ENCODE measurements around the gene ITSN2. TPM values are rescaled to one million over a fixed set of nuclear protein-coding genes. Genes with fewer than 3 reads are reported as not detected.

ITSN2 gene
- total and polyA plus RNA-seq, 11 donors: 19.3 to 55.0 (median 37.4) TPM

GRCh38 chr2:24272907-24273306, 87.4 kb downstream of the ITSN2 start:
- peaks cover 0 to 32% (median 10%) of the 10 kb centered on the region in 12 donors for H3K4me1 ChIP-seq

DNA sequence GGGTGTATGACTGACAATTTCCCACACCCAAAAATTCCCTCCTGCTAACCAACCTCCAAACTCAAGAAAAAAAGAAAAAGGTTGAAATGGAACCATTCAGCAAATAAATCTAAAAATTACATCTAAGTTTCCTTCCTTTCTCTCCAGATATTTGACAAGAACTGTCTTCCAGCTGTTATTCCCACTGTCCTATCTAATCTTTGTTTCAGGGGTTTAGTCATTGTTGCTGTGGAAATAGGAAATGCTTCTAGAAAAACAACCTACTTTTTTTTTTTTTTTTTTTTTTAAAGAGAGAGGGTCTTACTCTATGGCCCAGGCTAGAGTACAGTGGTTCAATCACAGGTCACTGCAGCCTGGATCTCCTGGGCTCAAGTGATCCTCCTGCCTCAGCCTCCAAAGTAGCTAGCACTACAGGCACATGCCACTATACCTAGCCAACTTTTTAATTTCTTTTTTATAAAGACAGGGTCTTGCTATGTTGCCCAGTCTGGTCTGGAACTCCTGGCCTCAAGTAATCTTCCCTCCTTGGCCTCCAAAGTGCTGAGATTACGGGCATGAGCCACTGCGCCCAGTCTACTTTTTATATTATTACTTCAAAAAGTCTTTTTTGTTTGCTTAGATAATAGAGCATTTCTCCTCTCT, 88.1 kb downstream of the ITSN2 start:
- H3K4me1 ChIP-seq: peaks cover 0 to 31% (median 10%) of the 10 kb centered on the region in 12 donors
- ATAC-seq: peak in 1 of 4 donors; percentile 26
- no peak overlapping the region for H3K27ac ChIP-seq
- no peak for DNase-seq
- H3K36me3 ChIP-seq: peaks cover 0 to 95% (median 77%) of the 10 kb centered on the region in 9 donors
- H3K4me3 ChIP-seq: no peak overlapping the region
- H3K9me3 ChIP-seq: no peaks in the 10 kb centered on the region
- WGBS, 4 donors: 90 to 96% (median 93%) methylated on average over 2 of the region's 2 CpGs
- no peak for TF ChIP-seq POLR2A (IDR thresholded peaks at IDR 0.05)
- TF ChIP-seq, protein P1, sequence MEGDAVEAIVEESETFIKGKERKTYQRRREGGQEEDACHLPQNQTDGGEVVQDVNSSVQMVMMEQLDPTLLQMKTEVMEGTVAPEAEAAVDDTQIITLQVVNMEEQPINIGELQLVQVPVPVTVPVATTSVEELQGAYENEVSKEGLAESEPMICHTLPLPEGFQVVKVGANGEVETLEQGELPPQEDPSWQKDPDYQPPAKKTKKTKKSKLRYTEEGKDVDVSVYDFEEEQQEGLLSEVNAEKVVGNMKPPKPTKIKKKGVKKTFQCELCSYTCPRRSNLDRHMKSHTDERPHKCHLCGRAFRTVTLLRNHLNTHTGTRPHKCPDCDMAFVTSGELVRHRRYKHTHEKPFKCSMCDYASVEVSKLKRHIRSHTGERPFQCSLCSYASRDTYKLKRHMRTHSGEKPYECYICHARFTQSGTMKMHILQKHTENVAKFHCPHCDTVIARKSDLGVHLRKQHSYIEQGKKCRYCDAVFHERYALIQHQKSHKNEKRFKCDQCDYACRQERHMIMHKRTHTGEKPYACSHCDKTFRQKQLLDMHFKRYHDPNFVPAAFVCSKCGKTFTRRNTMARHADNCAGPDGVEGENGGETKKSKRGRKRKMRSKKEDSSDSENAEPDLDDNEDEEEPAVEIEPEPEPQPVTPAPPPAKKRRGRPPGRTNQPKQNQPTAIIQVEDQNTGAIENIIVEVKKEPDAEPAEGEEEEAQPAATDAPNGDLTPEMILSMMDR (IDR thresholded peaks at IDR 0.05): no peak
- intact Hi-C loops (cut with DNase I): loop anchor here in 2 of 10 donors (10.0 kb wide), 1 partner anchor 113 kb away; no protein-coding TSS in a partner anchor
- H3K27me3 ChIP-seq: no peaks in the 10 kb centered on the region

More at GRCh38 chr2:24272907-24273306, 87.4 kb downstream of the ITSN2 start:
- Histone ChIP-seq H3K9me3 (no peaks in the 10 kb centered on the region), H3K4me3 (no peak overlapping the region), H3K27ac (no peak overlapping the region), H3K27me3 (no peaks in the 10 kb centered on the region), H3K36me3 (peaks cover 0 to 95% (median 70%) of the 10 kb centered on the region in 9 donors)
- intact Hi-C loops (cut with DNase I): loop anchor here in 2 of 10 donors (10.0 kb wide), 1 partner anchor 112 kb away; no protein-coding TSS in a partner anchor
- DNase-seq (no peak), ATAC-seq (peak in 1 of 4 donors; percentile 36)
- no peak for TF ChIP-seq POLR2A (IDR thresholded peaks at IDR 0.05)
- TF ChIP-seq, protein P1 (IDR thresholded peaks at IDR 0.05): no peak
- 61 to 71% (median 64%) methylated on average over 2 of the region's 2 CpGs for WGBS, 4 donors

DNA sequence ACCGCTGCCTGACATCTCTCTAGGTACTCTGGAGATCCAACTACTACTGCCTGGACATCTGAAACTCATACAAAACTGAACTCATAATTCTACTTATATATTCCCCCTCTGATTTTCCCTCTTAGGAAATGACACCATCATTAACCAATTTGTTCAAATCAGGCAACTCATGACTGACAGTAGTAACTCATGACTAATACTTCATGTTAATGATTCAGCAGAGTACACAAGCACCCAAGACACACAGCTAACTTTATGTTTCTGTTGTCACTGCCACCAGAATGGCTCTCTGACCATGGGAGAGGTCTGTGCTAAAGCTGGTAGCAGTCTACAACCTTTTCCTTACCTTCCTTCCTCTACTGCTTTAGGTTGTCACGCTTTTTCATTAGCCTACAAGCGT, 91.1 kb downstream of the ITSN2 start:
- peaks cover 0 to 25% (median 5%) of the 10 kb centered on the region in 12 donors for H3K4me1 ChIP-seq
- peaks cover 0 to 98% (median 87%) of the 10 kb centered on the region in 9 donors for H3K36me3 ChIP-seq
- no peak overlapping the region for H3K4me3 ChIP-seq
- WGBS, 4 donors: 95 to 100% (median 98%) methylated on average over 3 of the region's 3 CpGs
- TF ChIP-seq POLR2A (IDR thresholded peaks at IDR 0.05): no peak
- TF ChIP-seq, protein P1 (IDR thresholded peaks at IDR 0.05): no peak
- intact Hi-C loops (cut with DNase I): no loop called here
- DNase-seq (no peak), ATAC-seq (no peak)
- no peaks in the 10 kb centered on the region for H3K9me3 ChIP-seq
- no peaks in the 10 kb centered on the region for H3K27me3 ChIP-seq
- no peak overlapping the region for H3K27ac ChIP-seq

DNA sequence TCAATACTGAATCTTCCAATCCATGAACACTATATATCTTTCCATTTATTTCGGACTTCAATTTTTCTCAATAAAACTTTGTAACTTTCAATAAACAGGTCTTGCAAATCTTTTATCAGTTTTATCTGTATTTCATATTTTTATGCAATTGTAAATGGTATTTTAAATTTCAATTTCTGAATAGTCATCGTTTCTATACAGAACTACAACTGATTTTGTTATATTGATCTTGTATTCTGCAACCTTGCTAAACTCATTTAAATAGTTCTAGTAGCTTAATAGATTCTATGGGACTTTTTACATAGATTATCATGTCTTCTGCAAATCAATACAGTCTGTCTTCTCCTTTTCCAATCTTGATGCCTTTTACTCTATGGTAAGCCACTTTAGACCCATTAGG, 95.1 kb downstream of the ITSN2 start:
- H3K27ac ChIP-seq: no peak overlapping the region
- no peak for DNase-seq
- ATAC-seq: no peak
- H3K4me3 ChIP-seq: no peak overlapping the region
- intact Hi-C loops (cut with DNase I): no loop called here
- WGBS, 4 donors: 96 to 98% (median 97%) methylated on average over 2 of the region's 2 CpGs
- H3K9me3 ChIP-seq: no peaks in the 10 kb centered on the region
- TF ChIP-seq, protein P1 (IDR thresholded peaks at IDR 0.05): no peak
- TF ChIP-seq POLR2A (IDR thresholded peaks at IDR 0.05): no peak
- H3K4me1 ChIP-seq: peaks cover 0 to 9% (median 0%) of the 10 kb centered on the region in 12 donors
- peaks cover 0 to 96% (median 77%) of the 10 kb centered on the region in 9 donors for H3K36me3 ChIP-seq
- H3K27me3 ChIP-seq: no peaks in the 10 kb centered on the region
